ENCODE data around the gene RAB6B.

RAB6B gene

GRCh38 chr3:133836497-133837158, 59.1 kb downstream of the RAB6B start:
- CTCF ChIA-PET = interaction anchor here (1.0 kb wide), 1 partner anchor 18 kb away, joined by 4 read pairs; no protein-coding TSS in a partner anchor
- TF ChIP-seq, protein P1, sequence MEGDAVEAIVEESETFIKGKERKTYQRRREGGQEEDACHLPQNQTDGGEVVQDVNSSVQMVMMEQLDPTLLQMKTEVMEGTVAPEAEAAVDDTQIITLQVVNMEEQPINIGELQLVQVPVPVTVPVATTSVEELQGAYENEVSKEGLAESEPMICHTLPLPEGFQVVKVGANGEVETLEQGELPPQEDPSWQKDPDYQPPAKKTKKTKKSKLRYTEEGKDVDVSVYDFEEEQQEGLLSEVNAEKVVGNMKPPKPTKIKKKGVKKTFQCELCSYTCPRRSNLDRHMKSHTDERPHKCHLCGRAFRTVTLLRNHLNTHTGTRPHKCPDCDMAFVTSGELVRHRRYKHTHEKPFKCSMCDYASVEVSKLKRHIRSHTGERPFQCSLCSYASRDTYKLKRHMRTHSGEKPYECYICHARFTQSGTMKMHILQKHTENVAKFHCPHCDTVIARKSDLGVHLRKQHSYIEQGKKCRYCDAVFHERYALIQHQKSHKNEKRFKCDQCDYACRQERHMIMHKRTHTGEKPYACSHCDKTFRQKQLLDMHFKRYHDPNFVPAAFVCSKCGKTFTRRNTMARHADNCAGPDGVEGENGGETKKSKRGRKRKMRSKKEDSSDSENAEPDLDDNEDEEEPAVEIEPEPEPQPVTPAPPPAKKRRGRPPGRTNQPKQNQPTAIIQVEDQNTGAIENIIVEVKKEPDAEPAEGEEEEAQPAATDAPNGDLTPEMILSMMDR (IDR thresholded peaks at IDR 0.05; ENCODE audit: control extremely low read depth, extremely low read depth, low read depth, missing control alignments) = no peak
- POLR2A ChIA-PET = no interaction called here
- DNase-seq (ENCODE audit: extremely low spot score) = no peak

GRCh38 chr3:133835961-133836360, 59.7 kb downstream of the RAB6B start:
- POLR2A ChIA-PET = no interaction called here
- CTCF ChIA-PET = interaction anchor here (1.0 kb wide), 1 partner anchor 18 kb away, joined by 4 read pairs; no protein-coding TSS in a partner anchor

GRCh38 chr3:133835418-133835743, 60.3 kb downstream of the RAB6B start:
- TF ChIP-seq, protein P1 (IDR thresholded peaks at IDR 0.05; ENCODE audit: control extremely low read depth, extremely low read depth, low read depth, missing control alignments) = no peak
- ChIA-PET CTCF (no interaction called here), POLR2A (no interaction called here)
- DNase-seq (ENCODE audit: extremely low spot score) = no peak

More at GRCh38 chr3:133835961-133836360, 59.7 kb downstream of the RAB6B start:
- no peak for DNase-seq (ENCODE audit: extremely low spot score)
- TF ChIP-seq, protein P1 (IDR thresholded peaks at IDR 0.05; ENCODE audit: control extremely low read depth, extremely low read depth, low read depth, missing control alignments) = no peak

DNA sequence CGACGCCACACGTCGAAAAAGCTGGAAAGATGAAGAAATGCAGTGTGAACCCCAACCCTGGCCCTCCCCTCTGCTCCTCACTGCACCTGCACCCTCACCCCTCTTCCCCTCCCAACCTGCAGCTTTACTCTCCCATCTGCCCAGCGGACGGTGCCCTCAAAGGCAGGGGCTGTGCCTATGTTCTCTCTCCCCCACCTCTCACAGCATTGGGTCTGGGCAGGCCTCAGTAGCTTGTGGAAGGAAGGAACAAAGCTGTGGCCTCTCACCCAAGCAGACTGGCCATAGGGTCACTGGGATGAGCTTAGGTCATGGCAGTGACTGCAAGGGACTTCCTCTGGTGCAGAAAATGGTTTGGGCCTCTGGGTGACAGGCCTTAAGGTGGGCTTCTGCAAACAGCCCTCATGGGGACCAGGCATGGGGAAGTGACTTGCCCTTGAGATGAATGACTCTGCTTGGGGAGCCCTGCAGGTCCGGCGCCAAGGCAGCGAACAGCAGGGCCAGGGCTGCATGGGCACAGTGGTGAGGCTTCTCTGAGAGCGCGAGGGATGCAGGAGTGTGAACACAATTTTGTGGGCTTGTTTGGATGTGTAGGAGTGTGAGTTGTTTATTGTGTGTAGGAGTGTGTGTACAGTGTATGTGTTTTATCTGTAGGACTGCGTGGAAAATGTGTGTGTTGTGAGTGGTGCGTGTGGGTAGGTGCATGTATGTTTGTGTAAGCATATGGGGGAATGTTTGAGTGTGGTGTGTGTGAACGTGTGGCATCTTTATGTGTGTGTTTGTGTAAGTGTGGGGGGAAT, 60.9 kb downstream of the RAB6B start:
- POLR2A ChIA-PET = no interaction called here
- CTCF ChIA-PET = interaction anchor here (2.4 kb wide), 1 partner anchor 17 kb away, joined by 14 read pairs; no protein-coding TSS in a partner anchor
- TF ChIP-seq, protein P1 (IDR thresholded peaks at IDR 0.05; ENCODE audit: control extremely low read depth, extremely low read depth, low read depth, missing control alignments) = no peak

GRCh38 chr3:133833880-133834620, 61.6 kb downstream of the RAB6B start:
- CTCF ChIA-PET = interaction anchor here (2.4 kb wide), 1 partner anchor 17 kb away, joined by 14 read pairs; no protein-coding TSS in a partner anchor
- POLR2A ChIA-PET = no interaction called here
- no peak for DNase-seq (ENCODE audit: extremely low spot score)
- TF ChIP-seq, protein P1 (IDR thresholded peaks at IDR 0.05; ENCODE audit: control extremely low read depth, extremely low read depth, low read depth, missing control alignments) = no peak

More for the DNA sequence above, 60.9 kb downstream of the RAB6B start:
- no peak for DNase-seq (ENCODE audit: extremely low spot score)

- TF ChIP-seq, protein P1 (IDR thresholded peaks at IDR 0.05; ENCODE audit: control extremely low read depth, extremely low read depth, low read depth, missing control alignments) = no peak
- no peak for DNase-seq (ENCODE audit: extremely low spot score)
- ChIA-PET CTCF (interaction anchor here (0.9 to 2.4 kb wide), 4 partner anchors 16 to 378 kb away, joined by 3 to 14 read pairs (median 4); no protein-coding TSS in a partner anchor), POLR2A (interaction anchor here (0.9 kb wide), 1 partner anchor 10 kb away, joined by 3 read pairs; no protein-coding TSS in a partner anchor)
Measured at GRCh38 chr3:133833267-133833666, 62.4 kb downstream of the RAB6B start.
